HUDEP-2 (cell line): Measurements from ENCODE around the gene OR5B12.
"Not testable (repeated sequence)": the region's sequence is repeated elsewhere in the genome, so short reads cannot be mapped to it uniquely, and the experiment has no call there.

ENCODE experiments used
- DNase-seq, 76 experiments: peaks; one replicate each; lab custom pipeline; 2025; ENCODE audit not compliant: unreplicated experiment in 76 of 76; lab: John Stamatoyannopoulos, UW

OR5B12 gene

GRCh38 chr11:58442136-58442535 lies at the start of gene OR5B12:
Gene OR5B12 (minus strand): TSS chr11:58442236. CDS start chr11:58440151, 2,085 bp downstream.
- DNase-seq = no peak

- no peak for DNase-seq
Measured at GRCh38 chr11:58490827-58491226, 48.8 kb upstream of the OR5B12 start.

- no peak for DNase-seq
Measured at GRCh38 chr11:58487170-58487569, 45.1 kb upstream of the OR5B12 start.

- DNase-seq = no peak
Measured at GRCh38 chr11:58485961-58486360, 43.9 kb upstream of the OR5B12 start.

GRCh38 chr11:58471892-58472291 lies 29.9 kb upstream of the OR5B12 start:
- no peak for DNase-seq

- DNase-seq = no peak
Measured at GRCh38 chr11:58466293-58466692, 24.3 kb upstream of the OR5B12 start.

- no peak for DNase-seq
Measured at GRCh38 chr11:58465690-58466089, 23.7 kb upstream of the OR5B12 start.

- no peak for DNase-seq
Measured at GRCh38 chr11:58451585-58451984, 9.5 kb upstream of the OR5B12 start.

GRCh38 chr11:58446294-58446693 lies 4.3 kb upstream of the OR5B12 start:
- DNase-seq = no peak

- DNase-seq = no peak
Measured at GRCh38 chr11:58444300-58444699, 2.3 kb upstream of the OR5B12 start.

GRCh38 chr11:58438486-58438885 lies 3.5 kb downstream of the OR5B12 start:
- DNase-seq = no peak

GRCh38 chr11:58434217-58434616 lies 7.8 kb downstream of the OR5B12 start:
- no peak for DNase-seq

GRCh38 chr11:58433638-58434203 lies 8.3 kb downstream of the OR5B12 start:
- DNase-seq = no peak

GRCh38 chr11:58429273-58429672 lies 12.8 kb downstream of the OR5B12 start:
- no peak for DNase-seq

- no peak for DNase-seq
Measured at GRCh38 chr11:58428021-58428420, 14.0 kb downstream of the OR5B12 start, which contains the start of gene OR5B2. Gene OR5B2 (minus strand): TSS chr11:58428121. CDS start chr11:58423261, 4,860 bp downstream.

GRCh38 chr11:58406774-58407173 lies 35.3 kb downstream of the OR5B12 start, which contains the start of gene OR5B3:
Gene OR5B3 (minus strand): TSS chr11:58406874. CDS start chr11:58403409, 3,465 bp downstream.
- no peak for DNase-seq

- not testable (repeated sequence) for DNase-seq
Measured at GRCh38 chr11:58399622-58400021, 42.4 kb downstream of the OR5B12 start.

GRCh38 chr11:58395581-58395980 lies 46.5 kb downstream of the OR5B12 start:
- no peak for DNase-seq

GRCh38 chr11:58394195-58394594 lies 47.8 kb downstream of the OR5B12 start:
- no peak for DNase-seq

- no peak for DNase-seq
Measured at GRCh38 chr11:58392746-58393145, 49.3 kb downstream of the OR5B12 start.

GRCh38 chr11:58391879-58392278 lies 50.2 kb downstream of the OR5B12 start:
- DNase-seq = no peak

- no peak for DNase-seq
Measured at GRCh38 chr11:58390551-58391063, 51.4 kb downstream of the OR5B12 start.
